Measurements from ENCODE around the gene TSPY4. TPM values are rescaled to one million over a fixed set of nuclear protein-coding genes. Genes with fewer than 3 reads are reported as not detected.

The TSPY4 gene
- not detected for total RNA-seq

GRCh38 chrY:9337164-9337563 lies at the start of gene TSPY4:
TSS of gene TSPY4 (plus strand) at chrY:9337464. CDS start at chrY:9337510, 46 bp downstream.

GRCh38 chrY:9357497-9357896 lies 20.2 kb downstream of the TSPY4 start, which contains the start of gene TSPY8:
TSS of gene TSPY8 (plus strand) at chrY:9357797. CDS start at chrY:9357843, 46 bp downstream.

Other genes starting within 250 kb of the TSPY4 start
- gene TSPY8, start 20.3 kb downstream of the TSPY4 start, total RNA-seq, result not detected
- not detected for gene TSPY3, start 61.0 kb downstream of the TSPY4 start, total RNA-seq
- gene TSPY1, start 129.5 kb downstream of the TSPY4 start, total RNA-seq, result not detected
- gene TSPY9, start 149.8 kb downstream of the TSPY4 start, total RNA-seq, result not detected
- gene TSPY10, start 190.4 kb downstream of the TSPY4 start, total RNA-seq, result not detected

All from camera-type eye (tissue), 1 donor.